Mucosa of stomach (tissue), 1 donor: ENCODE results near the gene CHST12.

ENCODE experiments used
- H3K27me3 ChIP-seq: one replicate; pipeline ENCODE4 v1.7.0; 2013; ENCODE audit warnings: mild to moderate bottlenecking, low read length; ENCODE audit not compliant: control insufficient read depth, insufficient read depth
- H3K36me3 ChIP-seq: one replicate; pipeline ENCODE4 v1.7.0; 2013; ENCODE audit warnings: low read length; ENCODE audit not compliant: control insufficient read depth, insufficient read depth
- H3K4me1 ChIP-seq: one replicate; pipeline ENCODE4 v1.7.0; 2013; ENCODE audit warnings: mild to moderate bottlenecking, low read length; ENCODE audit not compliant: control insufficient read depth, insufficient read depth
- H3K4me3 ChIP-seq: one replicate; pipeline ENCODE4 v1.7.0; 2013; ENCODE audit warnings: low read length
- H3K9ac ChIP-seq: one replicate; pipeline ENCODE4 v1.7.0; 2013; ENCODE audit warnings: mild to moderate bottlenecking, low read length, moderate library complexity
- H3K9me3 ChIP-seq: one replicate; pipeline ENCODE4 v1.7.0; 2013; ENCODE audit warnings: mild to moderate bottlenecking, low read length, moderate library complexity; ENCODE audit not compliant: control insufficient read depth
- donor health status: Pancreatic carcinoma.

Gene CHST12

DNA sequence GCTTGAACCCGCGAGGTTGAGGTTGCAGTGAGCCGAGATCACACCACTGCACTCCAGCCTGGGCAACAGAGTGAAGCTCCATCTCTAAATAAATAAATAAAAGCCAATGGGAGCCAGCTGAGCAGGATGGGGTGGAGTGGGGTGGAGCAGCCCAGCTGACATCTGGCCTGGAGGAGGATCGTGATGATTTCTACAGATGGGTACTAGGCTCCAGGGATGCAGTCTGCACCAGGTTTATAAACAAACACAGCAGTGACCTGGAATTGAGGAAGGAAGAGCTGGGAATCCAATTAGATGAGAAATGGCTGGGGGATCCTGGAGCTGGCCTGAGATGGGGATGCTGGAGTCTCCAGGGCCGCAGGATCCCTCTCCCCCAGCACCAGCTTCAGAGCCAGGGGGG, 80.1 kb downstream of the CHST12 start:
- H3K4me3 ChIP-seq = no peak overlapping the region
- H3K9ac ChIP-seq = no peak overlapping the region
- no peaks in the 10 kb centered on the region for H3K9me3 ChIP-seq
- peaks cover 12% of the 10 kb centered on the region for H3K4me1 ChIP-seq
- H3K36me3 ChIP-seq = no peaks in the 10 kb centered on the region
- peaks cover 3% of the 10 kb centered on the region for H3K27me3 ChIP-seq

- Histone ChIP-seq H3K27me3 (peaks cover 3% of the 10 kb centered on the region), H3K9me3 (no peaks in the 10 kb centered on the region), H3K9ac (no peak overlapping the region), H3K4me3 (no peak overlapping the region), H3K36me3 (no peaks in the 10 kb centered on the region), H3K4me1 (no peaks in the 10 kb centered on the region)
These were observed 81.5 kb downstream of the CHST12 start for GRCh38 chr7:2484868-2485267.

- no peak overlapping the region for H3K4me3 ChIP-seq
- H3K27me3 ChIP-seq = peaks cover 3% of the 10 kb centered on the region
- no peaks in the 10 kb centered on the region for H3K9me3 ChIP-seq
These were observed 84.3 kb downstream of the CHST12 start for GRCh38 chr7:2487586-2488271.

DNA sequence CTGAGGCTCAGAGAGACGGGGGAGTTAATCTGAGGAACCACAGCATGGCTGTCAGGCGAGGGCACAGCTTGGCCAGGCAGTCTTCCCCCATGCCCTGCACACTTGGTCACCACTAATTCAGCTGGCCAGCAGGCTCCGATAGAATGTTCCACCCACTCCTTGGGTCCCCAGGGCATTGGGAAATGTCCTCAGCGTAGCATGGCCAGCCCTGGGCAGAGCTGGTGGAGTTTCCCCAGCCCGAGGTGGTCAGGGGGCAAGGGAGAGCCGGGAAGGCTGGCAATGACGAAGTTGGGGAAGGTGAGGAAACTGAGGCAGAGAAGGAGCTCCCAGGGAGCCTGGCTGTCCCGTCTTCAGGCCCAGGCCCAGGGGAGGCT, 84.8 kb downstream of the CHST12 start:
- peaks cover 5% of the 10 kb centered on the region for H3K4me1 ChIP-seq
- H3K9me3 ChIP-seq = no peaks in the 10 kb centered on the region
- H3K27me3 ChIP-seq = peaks cover 7% of the 10 kb centered on the region
- H3K36me3 ChIP-seq = no peaks in the 10 kb centered on the region
- H3K9ac ChIP-seq = no peak overlapping the region
- H3K4me3 ChIP-seq = no peak overlapping the region

More at GRCh38 chr7:2487586-2488271, 84.3 kb downstream of the CHST12 start:
- Histone ChIP-seq H3K36me3 (no peaks in the 10 kb centered on the region), H3K9ac (no peak overlapping the region), H3K4me1 (no peaks in the 10 kb centered on the region)

DNA sequence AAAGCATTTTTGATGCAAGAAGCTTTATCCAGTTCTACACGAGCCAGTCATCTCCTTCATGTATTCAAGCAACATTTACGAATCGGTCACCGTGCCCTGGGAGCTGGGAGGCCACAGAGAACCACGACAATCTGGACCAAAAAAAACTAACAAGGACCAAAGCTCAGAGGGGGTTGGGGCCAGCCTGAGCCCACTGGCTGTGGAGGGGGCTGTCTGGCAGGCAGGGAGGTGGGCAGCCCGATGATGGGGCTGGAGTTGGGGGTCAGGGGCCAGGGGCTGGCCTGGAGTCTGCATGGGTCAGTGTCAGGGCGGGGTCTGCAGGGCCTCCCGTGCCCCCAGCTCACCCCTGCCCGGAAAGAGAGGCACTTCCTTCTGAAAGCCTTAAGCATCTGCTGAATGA, 85.3 kb downstream of the CHST12 start:
- no peak overlapping the region for H3K4me3 ChIP-seq
- H3K27me3 ChIP-seq = peaks cover 9% of the 10 kb centered on the region
- H3K4me1 ChIP-seq = peaks cover 9% of the 10 kb centered on the region
- no peaks in the 10 kb centered on the region for H3K9me3 ChIP-seq
- no peak overlapping the region for H3K9ac ChIP-seq
- H3K36me3 ChIP-seq = no peaks in the 10 kb centered on the region

GRCh38 chr7:2490181-2490651, 86.8 kb downstream of the CHST12 start:
- H3K4me3 ChIP-seq = no peak overlapping the region

GRCh38 chr7:2492038-2492437, 88.6 kb downstream of the CHST12 start:
- Histone ChIP-seq H3K4me3 (no peak overlapping the region), H3K36me3 (no peaks in the 10 kb centered on the region), H3K9me3 (no peaks in the 10 kb centered on the region), H3K4me1 (peaks cover 21% of the 10 kb centered on the region), H3K9ac (no peak overlapping the region), H3K27me3 (peaks cover 9% of the 10 kb centered on the region)

More at GRCh38 chr7:2490181-2490651, 86.8 kb downstream of the CHST12 start:
- peaks cover 9% of the 10 kb centered on the region for H3K27me3 ChIP-seq
- peaks cover 21% of the 10 kb centered on the region for H3K4me1 ChIP-seq
- H3K9ac ChIP-seq = no peak overlapping the region
- H3K9me3 ChIP-seq = no peaks in the 10 kb centered on the region
- no peaks in the 10 kb centered on the region for H3K36me3 ChIP-seq

DNA sequence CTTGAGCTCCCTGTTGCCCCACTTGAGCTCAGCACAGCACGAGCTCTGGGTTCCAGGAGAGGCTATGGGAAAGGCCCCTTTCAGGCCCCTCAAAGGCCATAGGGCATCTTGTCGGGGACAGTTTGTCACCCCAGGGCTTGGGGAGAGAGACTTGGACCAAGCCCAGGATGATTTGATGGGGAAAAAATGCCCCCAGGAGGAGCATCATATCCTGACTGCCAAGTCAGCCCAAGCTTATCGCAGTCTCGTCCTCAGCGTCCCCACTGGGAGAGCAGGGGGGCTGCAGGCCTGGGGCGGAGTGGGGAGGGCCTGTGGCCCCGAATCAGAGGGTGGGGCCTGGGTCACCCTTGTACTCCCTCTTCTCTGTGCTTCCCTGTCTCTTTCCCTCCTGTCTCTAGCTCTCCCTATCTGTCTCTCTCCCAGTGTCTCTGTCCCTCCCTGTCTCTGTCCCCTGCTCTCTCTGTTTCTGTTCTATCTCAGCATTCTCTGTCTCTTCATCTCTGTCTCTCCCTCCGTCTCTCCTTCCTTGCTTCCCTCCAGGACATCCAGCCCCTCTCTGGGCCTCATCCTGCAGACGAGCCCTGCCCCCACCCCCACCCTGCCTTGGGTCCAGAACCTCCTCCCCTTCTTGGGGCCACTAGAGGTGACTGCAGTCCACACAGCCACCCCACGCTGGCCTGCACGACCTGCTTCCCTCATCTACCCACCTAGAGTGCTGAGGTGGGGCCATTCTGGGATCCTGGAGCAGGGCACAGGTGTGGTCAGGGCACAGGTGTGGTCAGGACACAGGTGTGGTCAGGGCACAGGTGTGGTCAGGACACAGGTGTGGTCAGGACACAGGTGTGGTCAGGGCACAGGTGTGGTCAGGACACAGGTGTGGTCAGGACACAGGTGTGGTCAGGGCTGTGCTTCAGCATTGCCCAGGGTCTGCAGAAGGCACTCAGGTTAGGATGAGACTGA, 90.1 kb downstream of the CHST12 start:
- Histone ChIP-seq H3K4me1 (peaks cover 21% of the 10 kb centered on the region), H3K9ac (no peak overlapping the region), H3K9me3 (no peaks in the 10 kb centered on the region), H3K36me3 (no peaks in the 10 kb centered on the region), H3K27me3 (peaks cover 6% of the 10 kb centered on the region), H3K4me3 (no peak overlapping the region)

GRCh38 chr7:2494191-2495130, 91.0 kb downstream of the CHST12 start:
- H3K4me1 ChIP-seq = peaks cover 21% of the 10 kb centered on the region
- no peak overlapping the region for H3K9ac ChIP-seq
- H3K36me3 ChIP-seq = no peaks in the 10 kb centered on the region
- H3K4me3 ChIP-seq = no peak overlapping the region
- H3K9me3 ChIP-seq = no peaks in the 10 kb centered on the region
- peaks cover 6% of the 10 kb centered on the region for H3K27me3 ChIP-seq

GRCh38 chr7:2495418-2496299, 92.2 kb downstream of the CHST12 start:
- no peak overlapping the region for H3K4me3 ChIP-seq
- H3K27me3 ChIP-seq = peaks cover 6% of the 10 kb centered on the region
- no peaks in the 10 kb centered on the region for H3K36me3 ChIP-seq
- no peaks in the 10 kb centered on the region for H3K9me3 ChIP-seq
- peaks cover 21% of the 10 kb centered on the region for H3K4me1 ChIP-seq
- no peak overlapping the region for H3K9ac ChIP-seq

DNA sequence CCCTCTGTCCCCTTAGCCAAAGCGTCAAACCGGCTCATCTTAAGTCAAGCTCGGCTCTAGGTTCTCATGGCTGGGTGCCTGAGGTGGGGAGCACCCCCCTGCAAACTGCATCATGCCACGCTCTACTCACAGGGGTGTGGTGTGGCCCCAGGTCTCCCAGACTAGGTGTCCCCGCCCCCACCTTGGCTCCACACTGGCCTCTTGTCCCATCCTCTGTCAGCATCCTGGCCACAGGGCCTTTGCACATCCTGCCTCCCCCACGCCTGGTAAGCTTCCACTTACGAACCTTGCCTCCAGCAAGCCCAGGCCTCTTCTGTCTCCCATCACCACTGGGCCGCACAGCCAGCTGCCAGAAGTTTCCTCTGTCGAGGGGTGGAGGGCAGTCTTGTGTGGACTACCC, 93.0 kb downstream of the CHST12 start:
- Histone ChIP-seq H3K9me3 (no peaks in the 10 kb centered on the region), H3K27me3 (peaks cover 6% of the 10 kb centered on the region), H3K4me1 (peaks cover 21% of the 10 kb centered on the region), H3K9ac (no peak overlapping the region), H3K4me3 (no peak overlapping the region), H3K36me3 (no peaks in the 10 kb centered on the region)
